D721Med (cell line): ENCODE measurements around the gene SH2D3C.

Experiments used
- DNase-seq: peaks from one replicate; pipeline ENCODE4 v3.0.0; 2011; ENCODE audit warnings: low spot score; ENCODE audit not compliant: insufficient read length
- FAIRE-seq: peaks from 2 replicates; lab custom pipeline; 2011; peaks lifted over from hg19 to GRCh38; lab: Jason Lieb, UNC
- CTCF ChIP-seq: IDR thresholded peaks from 2 replicates; pipeline ENCODE4 v1.5.1; 2012; ENCODE audit warnings: mild to moderate bottlenecking, control low read depth; ENCODE audit not compliant: insufficient read depth; ENCODE audit errors: missing control alignments

The SH2D3C gene

DNA sequence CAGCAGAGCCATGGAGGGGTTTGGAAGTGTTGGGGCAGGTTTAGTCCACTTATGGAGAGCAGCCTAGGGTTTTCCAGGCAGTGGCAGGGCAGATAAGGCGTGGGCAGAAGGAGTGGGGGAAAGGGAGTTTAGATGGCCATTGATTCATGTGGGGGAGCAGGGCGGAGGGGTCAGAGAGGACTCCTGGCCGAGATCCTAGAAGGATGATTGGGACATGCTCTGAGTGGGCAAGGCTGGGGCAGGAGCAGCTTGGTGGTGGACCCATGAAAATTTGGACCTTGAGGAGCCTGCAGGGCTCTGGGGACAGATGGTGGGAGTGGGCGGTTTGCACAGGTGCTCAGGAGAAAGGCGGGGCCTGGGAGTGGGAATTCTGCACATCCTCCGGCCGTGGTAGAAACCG is 25.3 kb downstream of the SH2D3C start:
- no peak for TF ChIP-seq CTCF
- DNase-seq (no peak), FAIRE-seq (no peak)

DNA sequence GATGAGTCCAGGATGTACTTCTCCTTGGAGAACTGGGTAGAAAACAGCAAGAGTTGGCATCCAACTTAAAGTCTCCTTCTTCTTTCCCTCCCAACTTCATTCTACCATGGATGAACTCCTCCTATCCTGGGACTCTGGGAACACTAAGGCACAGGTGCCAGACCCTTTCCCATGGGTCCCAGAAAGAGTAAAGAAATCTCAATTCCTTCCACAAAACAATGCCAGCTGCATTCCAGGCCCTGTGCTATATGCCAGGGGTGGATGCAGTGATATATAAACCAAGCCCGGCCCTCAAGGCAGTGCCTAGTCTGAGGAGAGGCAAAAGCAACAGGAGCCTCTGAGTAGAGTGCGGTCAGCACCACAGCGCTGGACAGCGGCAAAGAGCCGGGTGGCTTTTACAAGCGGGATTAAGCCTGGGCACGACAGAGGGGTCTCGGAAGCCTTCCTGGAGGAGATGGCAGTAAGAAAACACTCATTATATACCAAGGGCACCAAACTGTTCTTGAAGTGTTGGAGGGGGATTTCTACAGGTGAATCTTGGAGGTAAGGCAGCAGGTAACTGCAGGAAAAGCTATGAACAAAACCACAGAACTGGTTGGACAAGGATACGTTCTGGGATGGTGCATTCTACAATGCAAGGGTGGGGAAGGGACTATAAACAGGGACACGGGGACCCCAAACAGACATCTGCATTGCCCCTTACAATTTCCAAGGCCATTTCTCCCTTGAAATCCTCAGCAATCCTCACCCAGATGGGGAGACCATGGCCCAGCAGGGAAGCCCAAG is 27.0 kb downstream of the SH2D3C start:
- no peak for FAIRE-seq
- no peak for DNase-seq
- no peak for TF ChIP-seq CTCF

GRCh38 chr9:127749090-127749787 is 29.2 kb downstream of the SH2D3C start:
- no peak for TF ChIP-seq CTCF
- no peak for FAIRE-seq
- no peak for DNase-seq

- FAIRE-seq (no peak), DNase-seq (no peak)
- TF ChIP-seq CTCF: no peak
These were observed 31.4 kb downstream of the SH2D3C start for GRCh38 chr9:127746959-127747569.

- no peak for FAIRE-seq
- no peak for DNase-seq
- TF ChIP-seq CTCF: no peak
These were observed 33.9 kb downstream of the SH2D3C start for GRCh38 chr9:127744398-127745110.

DNA sequence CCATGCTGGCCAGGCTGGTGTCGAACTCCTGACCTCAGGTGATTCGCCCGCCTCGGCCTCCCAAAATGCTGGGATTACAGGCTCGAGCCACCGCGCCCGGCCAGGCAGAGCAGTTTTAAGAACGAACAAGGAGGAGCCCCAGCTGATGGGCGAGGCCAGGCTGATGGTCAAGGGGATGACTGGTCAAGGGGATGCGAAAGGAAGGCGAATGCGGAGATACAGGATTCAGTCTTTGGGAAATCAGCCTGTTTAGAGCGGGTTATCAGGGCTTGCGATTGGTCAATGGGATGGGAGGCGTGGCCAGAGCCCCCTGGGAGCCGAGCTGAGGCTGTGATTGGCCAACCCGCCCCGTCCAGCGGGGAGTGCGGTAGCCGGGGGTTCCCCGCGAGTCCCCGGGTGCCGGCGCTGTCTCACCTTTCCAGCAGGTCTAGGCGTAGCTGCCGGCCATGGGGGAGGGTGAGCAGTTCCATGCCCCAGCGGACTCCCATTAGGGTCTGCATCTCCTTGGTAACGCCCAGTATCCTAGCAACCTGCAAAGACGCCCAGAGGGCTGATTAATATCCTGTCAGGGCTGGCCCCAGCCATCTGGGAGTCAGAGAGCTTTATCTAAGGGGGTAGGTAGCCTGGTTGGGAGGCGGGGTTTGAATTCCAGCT is 35.9 kb downstream of the SH2D3C start:
- FAIRE-seq (no peak), DNase-seq (peak; percentile 92)
- no peak for TF ChIP-seq CTCF
